CD14-positive monocyte (primary cell): ENCODE measurements around the gene PIK3R3. TPM values are rescaled to one million over a fixed set of nuclear protein-coding genes. Genes with fewer than 3 reads are reported as not detected.

Experiments used
- DNase-seq, 3 donors: peaks; one replicate each; pipeline ENCODE4 v3.0.0-alpha.2; 2011 to 2022
- H2AFZ ChIP-seq: 2 replicates; pipeline ENCODE4 v1.6.0; 2012; ENCODE audit warnings: mild to moderate bottlenecking, low read depth, low read length, inconsistent platforms; ENCODE audit not compliant: insufficient read depth, poor library complexity, severe bottlenecking
- H3K27ac ChIP-seq, 2 donors: 1 replicate in 1 of 2; 2 replicates in 1 of 2; pipeline ENCODE4 v1.5.1; 2012 to 2013; ENCODE audit warnings: low read length in 2 of 2, control low read depth in 1 of 2, inconsistent platforms in 1 of 2, low read depth in 1 of 2, mild to moderate bottlenecking in 1 of 2
- H3K27me3 ChIP-seq, 2 donors: one replicate each; pipeline versions ENCODE4 v1.6.0 to v1.6.1; 2011 to 2013; ENCODE audit warnings: low read length in 2 of 2; ENCODE audit not compliant: control insufficient read depth in 2 of 2, insufficient read depth in 2 of 2
- H3K36me3 ChIP-seq, 2 donors: replicated peaks in 1 of 2; 1 replicate in 1 of 2; 2 replicates in 1 of 2; pipeline versions ENCODE4 v1.5.1 to v1.6.1; 2012 to 2013; ENCODE audit warnings: low read length in 2 of 2, control low read depth in 1 of 2, inconsistent platforms in 1 of 2, mild to moderate bottlenecking in 1 of 2; ENCODE audit not compliant: insufficient read depth in 2 of 2, control insufficient read depth in 1 of 2
- H3K4me1 ChIP-seq, 2 donors: 1 replicate in 1 of 2; 2 replicates in 1 of 2; pipeline versions ENCODE4 v1.5.1 to v1.6.1; 2012 to 2013; ENCODE audit warnings: low read length in 2 of 2, control low read depth in 1 of 2, inconsistent platforms in 1 of 2, mild to moderate bottlenecking in 1 of 2, moderate library complexity in 1 of 2; ENCODE audit not compliant: insufficient read depth in 2 of 2, control insufficient read depth in 1 of 2
- H3K4me2 ChIP-seq: replicated peaks from 2 replicates; pipeline ENCODE3; 2012; ENCODE audit warnings: low read length, moderate library complexity, mild to moderate bottlenecking; ENCODE audit not compliant: poor library complexity, severe bottlenecking; ENCODE audit errors: extremely low read depth
- H3K4me3 ChIP-seq, 3 experiments: fragments of 200-600 bp in 1 of 3; sonication (generic) in 1 of 3; replicated peaks in 1 of 3; 1 replicate in 2 of 3; 2 replicates in 1 of 3; pipeline ENCODE4 v1.5.1; 2011 to 2013; ENCODE audit warnings: low read length in 3 of 3, mild to moderate bottlenecking in 3 of 3, control low read depth in 2 of 3, low read depth in 2 of 3, inconsistent platforms in 1 of 3, moderate library complexity in 1 of 3
- H3K79me2 ChIP-seq: 2 replicates; pipeline ENCODE4 v1.6.0; 2012; ENCODE audit warnings: mild to moderate bottlenecking, control low read depth, inconsistent platforms, low read length, moderate library complexity; ENCODE audit not compliant: insufficient read depth
- H3K9ac ChIP-seq: 2 replicates; pipeline ENCODE4 v1.6.0; 2017; ENCODE audit warnings: low read length, mild to moderate bottlenecking; ENCODE audit not compliant: insufficient read depth, poor library complexity, severe bottlenecking
- H3K9me3 ChIP-seq, 2 donors: replicated peaks in 1 of 2; 1 replicate in 1 of 2; 2 replicates in 1 of 2; pipeline versions ENCODE4 v1.5.1 to v1.6.1; 2012 to 2013; ENCODE audit warnings: low read length in 2 of 2, control low read depth in 1 of 2; ENCODE audit not compliant: control insufficient read depth in 1 of 2, insufficient read depth in 1 of 2
- H4K20me1 ChIP-seq: 2 replicates; pipeline ENCODE4 v1.6.0; 2012; ENCODE audit warnings: mild to moderate bottlenecking, low read length, control low read depth, moderate library complexity; ENCODE audit not compliant: insufficient read depth
- H3K27ac Mint-ChIP-seq, 7 donors: one replicate each; pipeline ENCODE4 v1.8.0; 2020; ENCODE audit warnings: mild to moderate bottlenecking in 7 of 7, mixed read lengths in 7 of 7, moderate library complexity in 6 of 7, inconsistent platforms in 2 of 7
- H3K27me3 Mint-ChIP-seq, 3 donors: one replicate each; pipeline ENCODE4 v1.8.0; 2021 to 2022; ENCODE audit warnings: low read depth in 3 of 3, mild to moderate bottlenecking in 3 of 3, mixed read lengths in 3 of 3, moderate library complexity in 3 of 3, inconsistent platforms in 1 of 3
- H3K36me3 Mint-ChIP-seq, 2 donors: one replicate each; pipeline ENCODE4 v1.8.0; 2020; ENCODE audit warnings: mixed read lengths in 2 of 2, inconsistent platforms in 1 of 2, mild to moderate bottlenecking in 1 of 2
- H3K4me1 Mint-ChIP-seq: one replicate; pipeline ENCODE4 v1.8.0; 2020; ENCODE audit warnings: mild to moderate bottlenecking, mixed read lengths
- H3K4me3 Mint-ChIP-seq, 2 donors: one replicate each; pipeline ENCODE4 v1.8.0; 2020; ENCODE audit warnings: mild to moderate bottlenecking in 2 of 2, mixed read lengths in 2 of 2, moderate library complexity in 1 of 2
- H3K9me3 Mint-ChIP-seq, 7 donors: one replicate each; pipeline ENCODE4 v1.8.0; 2020 to 2022; ENCODE audit warnings: mixed read lengths in 7 of 7, mild to moderate bottlenecking in 6 of 7, moderate library complexity in 6 of 7, inconsistent platforms in 2 of 7
- WGBS: methylation state at CpG from one replicate; pipeline ENCODE4 v1.1.5; 2013; ENCODE audit warnings: missing lambda C conversion rate; ENCODE audit not compliant: insufficient coverage; 5-methylcytosine and 5-hydroxymethylcytosine counted together
- intact Hi-C, 2 donors: fragments of 100-400 bp; cut with micrococcal nuclease; formaldehyde crosslinking; loops; one replicate each; pipeline versions ENCODE4 v1.15.0 to v1.15.1; 2023
- polyA plus RNA-seq, 3 donors: library from polyadenylated mRNA; depleted of rRNA in 1 of 3; unstranded in 2 of 3; stranded (reverse) in 1 of 3; fragments of 300-500 nt in 2 of 3; fragments of >200 nt in 1 of 3; fragmentation: Illumina TruSeq in 2 of 3; gene quantifications; 1 replicate in 2 of 3; 2 replicates in 1 of 3; pipeline ENCODE4 v1.2.3, GENCODE V29; 2012 to 2021
- TF ChIP-seq, protein P1 (sequence below): fragments of 200-600 bp; IDR thresholded peaks from one replicate; pipeline ENCODE4 v1.8.0; 2022; ENCODE audit warnings: antibody characterized with exemption, mild to moderate bottlenecking

PIK3R3 gene
- polyA plus RNA-seq, 3 donors: 0.09 to 0.28 (median 0.17) TPM

DNA sequence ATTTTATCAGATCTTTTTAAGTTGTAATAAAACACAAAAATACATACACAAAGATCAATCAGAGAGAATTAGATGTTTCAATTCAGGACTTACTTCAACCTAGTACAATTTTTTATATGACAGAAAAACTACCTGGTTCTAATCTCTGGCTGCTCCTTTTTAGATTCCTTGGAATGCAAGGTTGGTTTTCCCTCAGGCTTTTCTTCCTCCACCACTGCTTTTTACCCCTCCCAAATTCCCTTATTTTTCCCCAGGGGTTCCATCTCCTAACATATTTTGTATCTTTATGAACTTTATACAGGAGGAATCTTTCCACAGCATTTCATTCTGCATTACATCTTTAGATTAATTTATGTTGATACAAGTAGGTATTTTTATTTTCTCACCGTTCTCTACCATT, 33.2 kb downstream of the PIK3R3 start:
- Mint-ChIP-seq H3K36me3 (peaks cover 0 to 2% of the 10 kb centered on the region in 2 donors), H3K27me3 (peaks cover 0 to 5% (median 1%) of the 10 kb centered on the region in 3 donors), H3K4me1 (peaks cover 2% of the 10 kb centered on the region), H3K4me3 (no peak overlapping the region), H3K27ac (no peak overlapping the region), H3K9me3 (peaks cover 0 to 17% (median 11%) of the 10 kb centered on the region in 7 donors)
- Histone ChIP-seq H3K27me3 (no peaks in the 10 kb centered on the region), H3K79me2 (no peaks in the 10 kb centered on the region), H2AFZ (no peak overlapping the region), H3K9ac (no peak overlapping the region), H3K9me3 (no peaks in the 10 kb centered on the region), H4K20me1 (no peaks in the 10 kb centered on the region), H3K4me1 (no peaks in the 10 kb centered on the region), H3K4me3 (no peak overlapping the region), H3K4me2 (no peak overlapping the region), H3K27ac (no peak overlapping the region), H3K36me3 (no peaks in the 10 kb centered on the region)
- TF ChIP-seq, protein P1, sequence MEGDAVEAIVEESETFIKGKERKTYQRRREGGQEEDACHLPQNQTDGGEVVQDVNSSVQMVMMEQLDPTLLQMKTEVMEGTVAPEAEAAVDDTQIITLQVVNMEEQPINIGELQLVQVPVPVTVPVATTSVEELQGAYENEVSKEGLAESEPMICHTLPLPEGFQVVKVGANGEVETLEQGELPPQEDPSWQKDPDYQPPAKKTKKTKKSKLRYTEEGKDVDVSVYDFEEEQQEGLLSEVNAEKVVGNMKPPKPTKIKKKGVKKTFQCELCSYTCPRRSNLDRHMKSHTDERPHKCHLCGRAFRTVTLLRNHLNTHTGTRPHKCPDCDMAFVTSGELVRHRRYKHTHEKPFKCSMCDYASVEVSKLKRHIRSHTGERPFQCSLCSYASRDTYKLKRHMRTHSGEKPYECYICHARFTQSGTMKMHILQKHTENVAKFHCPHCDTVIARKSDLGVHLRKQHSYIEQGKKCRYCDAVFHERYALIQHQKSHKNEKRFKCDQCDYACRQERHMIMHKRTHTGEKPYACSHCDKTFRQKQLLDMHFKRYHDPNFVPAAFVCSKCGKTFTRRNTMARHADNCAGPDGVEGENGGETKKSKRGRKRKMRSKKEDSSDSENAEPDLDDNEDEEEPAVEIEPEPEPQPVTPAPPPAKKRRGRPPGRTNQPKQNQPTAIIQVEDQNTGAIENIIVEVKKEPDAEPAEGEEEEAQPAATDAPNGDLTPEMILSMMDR: no peak
- no peak for DNase-seq
- no CpG with 5 or more reads among the region's 1 CpG for WGBS
- intact Hi-C loops: no loop called here

DNA sequence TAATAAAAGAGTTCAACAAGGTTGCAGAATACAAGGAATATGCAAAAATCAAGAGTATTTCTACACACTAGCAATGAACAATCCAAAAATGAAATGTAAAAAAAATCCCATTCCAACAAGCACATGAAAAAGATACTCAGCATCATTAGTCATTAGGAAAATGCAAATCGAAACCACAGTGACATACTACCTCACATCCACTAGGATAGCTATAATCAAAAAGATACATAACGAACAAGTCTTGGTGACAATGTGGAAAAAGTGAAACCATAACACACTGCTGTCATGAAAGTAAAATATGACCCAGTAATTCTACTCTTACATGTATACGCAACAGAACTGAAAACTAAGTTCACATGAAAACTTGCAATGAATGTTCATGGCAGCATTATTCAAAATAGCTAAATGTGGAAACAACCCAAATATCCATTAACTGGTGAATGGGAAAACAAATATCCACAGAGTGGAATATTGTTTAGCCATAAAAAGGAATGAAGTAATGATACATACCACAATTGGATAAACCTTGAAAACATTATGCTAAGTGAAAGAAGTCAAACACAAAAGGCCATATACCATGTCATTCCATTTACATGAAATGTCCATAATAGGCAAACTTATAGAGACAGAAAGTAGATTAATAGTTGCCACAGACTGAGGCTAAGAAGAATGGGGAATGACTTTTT, 34.3 kb downstream of the PIK3R3 start:
- no peaks in the 10 kb centered on the region for H4K20me1 ChIP-seq
- DNase-seq: no peak
- WGBS: 100% methylated on average over 1 of the region's 3 CpGs
- no peak overlapping the region for H3K9ac ChIP-seq
- no peaks in the 10 kb centered on the region for H3K79me2 ChIP-seq
- Mint-ChIP-seq H3K4me3 (no peak overlapping the region), H3K27ac (no peak overlapping the region), H3K4me1 (peaks cover 2% of the 10 kb centered on the region), H3K27me3 (peaks cover 0 to 4% (median 1%) of the 10 kb centered on the region in 3 donors), H3K36me3 (peaks cover 0 to 2% of the 10 kb centered on the region in 2 donors), H3K9me3 (peaks cover 0 to 17% (median 11%) of the 10 kb centered on the region in 7 donors)
- no peaks in the 10 kb centered on the region for H3K27me3 ChIP-seq
- TF ChIP-seq, protein P1: no peak
- H3K36me3 ChIP-seq: no peaks in the 10 kb centered on the region
- no peak overlapping the region for H3K4me3 ChIP-seq
- intact Hi-C loops: no loop called here
- no peak overlapping the region for H3K4me2 ChIP-seq
- no peaks in the 10 kb centered on the region for H3K9me3 ChIP-seq
- no peak overlapping the region for H3K27ac ChIP-seq
- H3K4me1 ChIP-seq: no peaks in the 10 kb centered on the region
- no peak overlapping the region for H2AFZ ChIP-seq
